Aorta (tissue), 5 donors: ENCODE data around the gene KIAA1217. TPM values are rescaled to one million over a fixed set of nuclear protein-coding genes. Genes with fewer than 3 reads are reported as not detected.

Experiments
- ATAC-seq: fragments of 200-7000 bp; cut with Tn5 transposase; one replicate; pipeline ENCODE4 v1.9.1; 2022; ENCODE audit warnings: moderate library complexity; ENCODE audit not compliant: low FRiP score
- DNase-seq, 2 donors: peaks; one replicate each; pipeline ENCODE4 v3.0.0-alpha.2; 2020
- H3K27ac ChIP-seq, 2 donors: one replicate each; pipeline ENCODE4 v1.5.1; 2013; ENCODE audit warnings: low read length in 2 of 2, mild to moderate bottlenecking in 2 of 2, moderate library complexity in 2 of 2, control low read depth in 1 of 2, inconsistent platforms in 1 of 2, low read depth in 1 of 2
- H3K27me3 ChIP-seq, 2 donors: one replicate each; pipeline ENCODE4 v1.6.1; 2013; ENCODE audit warnings: control low read depth in 1 of 2, low read length in 1 of 2, mild to moderate bottlenecking in 1 of 2, moderate library complexity in 1 of 2; ENCODE audit not compliant: insufficient read depth in 2 of 2, control insufficient read depth in 1 of 2
- H3K36me3 ChIP-seq, 2 donors: one replicate each; pipeline ENCODE4 v1.6.1; 2013; ENCODE audit warnings: control low read depth in 1 of 2, low read length in 1 of 2, mild to moderate bottlenecking in 1 of 2; ENCODE audit not compliant: insufficient read depth in 2 of 2, control insufficient read depth in 1 of 2
- H3K4me1 ChIP-seq, 2 donors: one replicate each; pipeline ENCODE4 v1.6.1; 2013; ENCODE audit warnings: low read length in 2 of 2, control low read depth in 1 of 2, mild to moderate bottlenecking in 1 of 2, moderate library complexity in 1 of 2; ENCODE audit not compliant: insufficient read depth in 2 of 2, control insufficient read depth in 1 of 2
- H3K4me3 ChIP-seq, 2 donors: one replicate each; pipeline ENCODE4 v1.5.1; 2013; ENCODE audit warnings: low read length in 2 of 2, control low read depth in 1 of 2, mild to moderate bottlenecking in 1 of 2
- H3K9me3 ChIP-seq: one replicate; pipeline ENCODE4 v1.6.1; 2013; ENCODE audit warnings: mild to moderate bottlenecking, low read length; ENCODE audit not compliant: control insufficient read depth
- WGBS, 2 donors: extraction: QIAGEN DNeasy Blood & Tissue Kit; methylation state at CpG; one replicate each; pipeline ENCODE4 v1.1.7; 2013; 5-methylcytosine and 5-hydroxymethylcytosine counted together
- intact Hi-C, 2 donors: fragments of 100-400 bp; cut with DNase I; formaldehyde crosslinking; loops; one replicate each; pipeline versions ENCODE4 v1.14.2 to v1.15.0; 2022
- polyA plus RNA-seq, 2 donors: library from polyadenylated mRNA; stranded (reverse); fragments of 200-250 nt; gene quantifications; one replicate each; pipeline ENCODE4 v1.2.3, GENCODE V29; 2013
- total RNA-seq, 2 donors: library from RNA; stranded (reverse); fragmentation: NEBNext Ultra II Directional; extraction: Animal tissue kit (Norgen Biotek cat#: 25700); gene quantifications; one replicate each; pipeline ENCODE4 v1.2.1, GENCODE V29; 2021
- donor health status: healthy with polysubstance abuse.
- donor health status: Bipolar disorder and iron deficiency.
- donor health status: DM: no; HTN: no; CAD: no.
- donor health status: DM: no; HTN: no; CAD: no.
- donor health status: DM: yes; HTN: yes; CAD: no.

KIAA1217 gene
- total and polyA plus RNA-seq, 4 donors, result 2.5 to 18.3 (median 11.1) TPM

GRCh38 chr10:24278176-24278889, 69.4 kb downstream of the KIAA1217 start:
- H3K27ac ChIP-seq, result peak overlapping the region in 1 of 2 donors; percentile 86

GRCh38 chr10:24279166-24279565, 70.2 kb downstream of the KIAA1217 start:
- H3K36me3 ChIP-seq, result no peaks in the 10 kb centered on the region
- intact Hi-C loops, result no loop called here

More at GRCh38 chr10:24278176-24278889, 69.4 kb downstream of the KIAA1217 start:
- Histone ChIP-seq H3K4me1 (no peaks in the 10 kb centered on the region), H3K4me3 (no peak overlapping the region), H3K36me3 (no peaks in the 10 kb centered on the region), H3K9me3 (no peaks in the 10 kb centered on the region), H3K27me3 (no peaks in the 10 kb centered on the region)
- WGBS, 2 donors, result 14 to 15% methylated on average over 5 of the region's 5 CpGs
- intact Hi-C loops, result no loop called here
- DNase-seq, result no peak
- no peak for ATAC-seq

DNA sequence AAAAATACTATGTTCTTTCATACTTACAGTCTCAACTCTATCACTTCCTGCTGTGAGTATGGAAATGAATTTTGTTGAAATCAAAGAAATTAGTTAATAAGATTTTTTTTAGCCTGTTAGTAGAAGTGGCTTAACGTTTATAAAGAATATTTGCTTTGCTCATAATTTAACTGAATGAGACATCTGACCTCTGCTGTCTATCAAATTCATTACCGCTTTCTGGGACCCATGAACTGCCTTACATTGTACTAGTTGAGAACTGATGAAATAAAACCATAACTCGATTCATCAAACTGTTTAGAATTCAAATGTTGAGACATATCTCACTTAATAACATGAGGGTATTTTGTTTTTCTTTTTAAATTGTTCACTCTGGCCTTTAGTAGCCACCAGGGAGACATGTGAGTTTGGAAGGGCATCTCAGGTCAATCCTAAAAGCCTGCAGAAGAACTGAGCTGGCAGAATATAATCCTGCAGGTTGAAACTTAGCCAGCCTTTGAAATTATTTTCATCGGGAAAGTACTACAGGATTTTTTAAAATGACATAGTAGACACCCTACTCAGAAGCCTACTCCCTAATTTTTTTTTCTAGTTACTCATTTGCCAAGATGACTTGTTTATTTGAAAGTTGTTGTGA, 78.7 kb downstream of the KIAA1217 start:
- ATAC-seq, result no peak
- 40 to 42% methylated on average over 4 of the region's 4 CpGs for WGBS, 2 donors

More at GRCh38 chr10:24279166-24279565, 70.2 kb downstream of the KIAA1217 start:
- no peak for ATAC-seq
- H3K4me3 ChIP-seq, result no peak overlapping the region
- no peaks in the 10 kb centered on the region for H3K4me1 ChIP-seq
- H3K27ac ChIP-seq, result no peak overlapping the region
- no peaks in the 10 kb centered on the region for H3K9me3 ChIP-seq
- H3K27me3 ChIP-seq, result no peaks in the 10 kb centered on the region
- no peak for DNase-seq

DNA sequence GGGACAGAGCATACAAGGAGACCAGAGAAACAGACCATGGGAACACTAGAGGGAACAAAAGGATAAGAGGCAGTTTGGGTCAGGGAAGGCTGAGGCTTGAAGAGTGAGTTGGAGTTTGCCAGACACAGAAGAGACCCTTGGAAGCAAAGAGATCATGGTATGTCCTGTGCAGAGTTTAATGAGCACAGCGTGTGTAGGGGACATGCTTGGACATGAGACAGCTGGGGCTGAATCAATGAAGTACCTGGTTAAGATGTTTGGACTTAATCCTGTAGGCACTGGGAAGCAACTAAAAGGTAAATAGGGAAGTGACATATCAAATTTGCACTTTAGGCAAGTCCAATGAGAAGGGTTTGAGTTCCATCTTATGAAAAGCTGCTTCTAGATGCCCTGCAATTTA, 79.6 kb downstream of the KIAA1217 start:
- Histone ChIP-seq H3K4me1 (peaks cover 0 to 3% of the 10 kb centered on the region in 2 donors), H3K36me3 (no peaks in the 10 kb centered on the region), H3K27ac (no peak overlapping the region), H3K27me3 (no peaks in the 10 kb centered on the region), H3K9me3 (no peaks in the 10 kb centered on the region), H3K4me3 (no peak overlapping the region)
- WGBS, 2 donors, result 95 to 100% methylated on average over 1 of the region's 1 CpG
- DNase-seq (no peak), ATAC-seq (no peak)
- intact Hi-C loops, result no loop called here

More for the DNA sequence above, 78.7 kb downstream of the KIAA1217 start:
- peaks cover 0 to 3% of the 10 kb centered on the region in 2 donors for H3K4me1 ChIP-seq
- H3K4me3 ChIP-seq, result no peak overlapping the region
- H3K9me3 ChIP-seq, result no peaks in the 10 kb centered on the region
- H3K36me3 ChIP-seq, result no peaks in the 10 kb centered on the region
- DNase-seq, result no peak
- H3K27me3 ChIP-seq, result no peaks in the 10 kb centered on the region
- intact Hi-C loops, result no loop called here
- H3K27ac ChIP-seq, result no peak overlapping the region

GRCh38 chr10:24289235-24289634, 80.3 kb downstream of the KIAA1217 start:
- no peak for DNase-seq
- no peaks in the 10 kb centered on the region for H3K27me3 ChIP-seq
- H3K9me3 ChIP-seq, result no peaks in the 10 kb centered on the region
- WGBS, 2 donors, result 94 to 99% methylated on average over 3 of the region's 3 CpGs
- H3K36me3 ChIP-seq, result no peaks in the 10 kb centered on the region
- no peak overlapping the region for H3K27ac ChIP-seq
- H3K4me3 ChIP-seq, result no peak overlapping the region
- peaks cover 0 to 3% of the 10 kb centered on the region in 2 donors for H3K4me1 ChIP-seq
- intact Hi-C loops, result no loop called here
- ATAC-seq, result no peak

- no peaks in the 10 kb centered on the region for H3K9me3 ChIP-seq
- ATAC-seq, result no peak
- DNase-seq, result no peak
- intact Hi-C loops, result no loop called here
- H3K36me3 ChIP-seq, result no peaks in the 10 kb centered on the region
- no peak overlapping the region for H3K4me3 ChIP-seq
- peaks cover 0 to 10% of the 10 kb centered on the region in 2 donors for H3K4me1 ChIP-seq
- 90 to 91% methylated on average over 11 of the region's 11 CpGs for WGBS, 2 donors
- H3K27me3 ChIP-seq, result no peaks in the 10 kb centered on the region
- H3K27ac ChIP-seq, result no peak overlapping the region
Measured at GRCh38 chr10:24292304-24293293, 83.7 kb downstream of the KIAA1217 start.

DNA sequence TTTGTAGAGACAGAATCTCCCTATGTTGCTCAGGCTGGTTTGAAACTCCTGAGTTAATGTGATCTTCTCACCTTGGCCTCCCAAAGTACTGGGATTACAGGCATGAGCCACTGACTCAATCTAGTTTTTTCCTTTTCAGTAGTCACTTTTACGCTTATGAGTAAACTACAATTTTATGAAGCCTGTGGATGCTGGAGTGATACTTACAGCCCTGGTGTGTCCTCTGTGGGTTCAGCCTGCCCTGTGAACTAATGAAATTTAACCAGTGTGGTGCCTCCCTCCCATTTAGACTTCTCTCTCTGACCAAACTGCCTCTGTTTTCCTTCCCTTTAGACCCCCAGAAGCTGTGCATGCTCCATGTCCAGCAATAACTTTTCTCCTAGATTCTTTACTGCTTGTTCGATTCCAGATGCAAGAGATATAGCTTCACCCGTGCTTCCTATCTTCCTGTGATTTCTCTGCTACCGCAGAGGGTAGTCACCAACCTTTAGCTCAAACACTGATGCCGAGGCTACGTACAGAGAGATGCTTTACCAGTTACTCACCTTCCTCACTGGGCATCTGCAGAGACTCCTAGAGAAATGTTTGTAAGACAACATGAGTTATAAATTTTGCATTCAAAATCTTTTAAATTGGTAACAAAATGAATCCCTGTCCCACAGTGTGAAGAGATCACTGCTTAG, 90.8 kb downstream of the KIAA1217 start:
- H3K27ac ChIP-seq, result no peak overlapping the region
- 88 to 90% methylated on average over 6 of the region's 6 CpGs for WGBS, 2 donors
- no peak overlapping the region for H3K4me3 ChIP-seq
- H3K36me3 ChIP-seq, result no peaks in the 10 kb centered on the region
- DNase-seq, result no peak
- no peaks in the 10 kb centered on the region for H3K27me3 ChIP-seq
- no peak for ATAC-seq
- H3K4me1 ChIP-seq, result peaks cover 0 to 5% of the 10 kb centered on the region in 2 donors
- intact Hi-C loops, result no loop called here
- no peaks in the 10 kb centered on the region for H3K9me3 ChIP-seq
